Lower lobe of right lung (tissue), 2 donors: ENCODE measurements around the gene PLPPR5. TPM values are rescaled to one million over a fixed set of nuclear protein-coding genes. Genes with fewer than 3 reads are reported as not detected.
A peak's percentile ranks its signal among the peaks of the same experiment; 100 is the strongest.

Source experiments
- ATAC-seq, 2 donors: fragments of 200-7000 bp; cut with Tn5 transposase; one replicate each; pipeline ENCODE4 v1.9.1; 2020 to 2022; ENCODE audit warnings: mild to moderate bottlenecking in 2 of 2, moderate library complexity in 2 of 2
- DNase-seq: peaks from one replicate; pipeline ENCODE4 v3.0.0-alpha.2; 2020
- H3K27ac ChIP-seq: fragments of 200-600 bp; one replicate; pipeline ENCODE4 v1.8.0; 2022
- H3K27me3 ChIP-seq: fragments of 200-600 bp; one replicate; pipeline ENCODE4 v1.8.0; 2022; ENCODE audit warnings: low read depth
- H3K36me3 ChIP-seq: fragments of 200-600 bp; one replicate; pipeline ENCODE4 v1.8.0; 2022; ENCODE audit warnings: mild to moderate bottlenecking
- H3K4me1 ChIP-seq: fragments of 200-600 bp; one replicate; pipeline ENCODE4 v1.8.0; 2022
- H3K4me3 ChIP-seq: fragments of 200-600 bp; one replicate; pipeline ENCODE4 v1.8.0; 2022; ENCODE audit warnings: mild to moderate bottlenecking
- H3K9me3 ChIP-seq: fragments of 200-600 bp; one replicate; pipeline ENCODE4 v1.8.0; 2022
- intact Hi-C: fragments of 100-400 bp; cut with DNase I; formaldehyde crosslinking; loops from one replicate; pipeline ENCODE4 v1.11.0; 2022
- total RNA-seq: library from RNA; stranded (reverse); fragmentation: NEBNext Ultra II Directional; extraction: Animal tissue kit (Norgen Biotek cat#: 25700); gene quantifications from one replicate; pipeline ENCODE4 v1.2.1, GENCODE V29; 2021
- TF ChIP-seq, protein P1 (sequence below): fragments of 200-600 bp; IDR thresholded peaks from one replicate; pipeline ENCODE4 v1.8.0; 2022; ENCODE audit warnings: antibody characterized with exemption, mild to moderate bottlenecking
- donor health status: DM: no; HTN: yes; CAD: no; lungs with severe emphysema.

Gene PLPPR5
- total RNA-seq, 1 donor from 2014 or later: not detected

DNA sequence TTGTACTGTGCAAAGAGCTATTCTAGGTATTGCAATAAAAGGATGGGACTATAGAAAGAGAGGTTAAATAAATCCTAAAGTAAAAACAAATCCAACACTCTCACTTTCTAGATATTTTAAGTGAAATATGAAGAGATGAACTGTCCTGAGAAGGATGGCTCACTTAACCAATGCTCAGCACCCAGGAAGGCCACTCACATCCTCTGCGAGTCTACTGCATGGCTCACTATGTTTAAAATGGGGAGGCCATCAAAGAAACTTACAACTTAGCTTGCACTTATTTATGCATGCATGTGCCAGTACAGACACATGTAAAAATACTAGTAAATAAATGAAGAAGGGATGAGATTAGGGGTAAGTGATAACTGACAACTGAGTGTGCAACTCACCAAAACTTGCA, 37.5 kb downstream of the PLPPR5 start:
- Histone ChIP-seq H3K4me3 (no peak overlapping the region), H3K9me3 (no peaks in the 10 kb centered on the region), H3K36me3 (no peaks in the 10 kb centered on the region), H3K4me1 (no peaks in the 10 kb centered on the region), H3K27me3 (no peaks in the 10 kb centered on the region), H3K27ac (no peak overlapping the region)
- intact Hi-C loops: no loop called here
- ATAC-seq (no peak), DNase-seq (no peak)
- TF ChIP-seq, protein P1, sequence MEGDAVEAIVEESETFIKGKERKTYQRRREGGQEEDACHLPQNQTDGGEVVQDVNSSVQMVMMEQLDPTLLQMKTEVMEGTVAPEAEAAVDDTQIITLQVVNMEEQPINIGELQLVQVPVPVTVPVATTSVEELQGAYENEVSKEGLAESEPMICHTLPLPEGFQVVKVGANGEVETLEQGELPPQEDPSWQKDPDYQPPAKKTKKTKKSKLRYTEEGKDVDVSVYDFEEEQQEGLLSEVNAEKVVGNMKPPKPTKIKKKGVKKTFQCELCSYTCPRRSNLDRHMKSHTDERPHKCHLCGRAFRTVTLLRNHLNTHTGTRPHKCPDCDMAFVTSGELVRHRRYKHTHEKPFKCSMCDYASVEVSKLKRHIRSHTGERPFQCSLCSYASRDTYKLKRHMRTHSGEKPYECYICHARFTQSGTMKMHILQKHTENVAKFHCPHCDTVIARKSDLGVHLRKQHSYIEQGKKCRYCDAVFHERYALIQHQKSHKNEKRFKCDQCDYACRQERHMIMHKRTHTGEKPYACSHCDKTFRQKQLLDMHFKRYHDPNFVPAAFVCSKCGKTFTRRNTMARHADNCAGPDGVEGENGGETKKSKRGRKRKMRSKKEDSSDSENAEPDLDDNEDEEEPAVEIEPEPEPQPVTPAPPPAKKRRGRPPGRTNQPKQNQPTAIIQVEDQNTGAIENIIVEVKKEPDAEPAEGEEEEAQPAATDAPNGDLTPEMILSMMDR: no peak

GRCh38 chr1:98965394-98965793, 39.3 kb downstream of the PLPPR5 start:
- no peaks in the 10 kb centered on the region for H3K36me3 ChIP-seq
- DNase-seq (no peak), ATAC-seq (no peak)
- H3K27me3 ChIP-seq: no peaks in the 10 kb centered on the region
- no peaks in the 10 kb centered on the region for H3K9me3 ChIP-seq
- TF ChIP-seq, protein P1: no peak
- intact Hi-C loops: no loop called here
- H3K27ac ChIP-seq: no peak overlapping the region
- H3K4me3 ChIP-seq: no peak overlapping the region
- no peaks in the 10 kb centered on the region for H3K4me1 ChIP-seq

- Histone ChIP-seq H3K27ac (no peak overlapping the region), H3K4me3 (no peak overlapping the region), H3K9me3 (no peaks in the 10 kb centered on the region), H3K4me1 (no peaks in the 10 kb centered on the region), H3K36me3 (no peaks in the 10 kb centered on the region), H3K27me3 (no peaks in the 10 kb centered on the region)
- TF ChIP-seq, protein P1: no peak
- ATAC-seq (no peak), DNase-seq (no peak)
- intact Hi-C loops: no loop called here
Measured at GRCh38 chr1:98964198-98964597, 40.5 kb downstream of the PLPPR5 start.

GRCh38 chr1:98963064-98963758, 41.5 kb downstream of the PLPPR5 start:
- intact Hi-C loops: no loop called here
- TF ChIP-seq, protein P1: no peak

DNA sequence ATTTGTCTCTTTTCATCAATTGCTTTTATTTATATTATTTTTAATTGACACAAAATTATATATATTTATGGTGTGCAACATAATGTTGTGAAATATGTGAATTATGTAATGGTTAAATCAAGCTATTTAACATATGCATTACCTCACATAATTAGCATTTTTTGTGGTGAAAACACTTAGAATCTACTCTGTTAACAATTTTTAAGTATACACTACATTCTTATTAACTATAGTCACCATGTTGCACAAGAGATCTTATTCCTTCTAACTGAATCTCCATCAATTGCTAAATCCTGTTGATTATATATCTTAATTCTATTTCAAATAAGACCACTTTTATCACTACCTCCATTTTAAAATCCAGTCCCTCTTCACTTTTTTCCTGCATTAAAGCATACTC, 42.5 kb downstream of the PLPPR5 start:
- Histone ChIP-seq H3K36me3 (no peaks in the 10 kb centered on the region), H3K27ac (no peak overlapping the region), H3K4me1 (no peaks in the 10 kb centered on the region), H3K4me3 (no peak overlapping the region), H3K9me3 (no peaks in the 10 kb centered on the region), H3K27me3 (no peaks in the 10 kb centered on the region)
- TF ChIP-seq, protein P1: no peak
- no peak for ATAC-seq
- no peak for DNase-seq
- intact Hi-C loops: no loop called here

More at GRCh38 chr1:98963064-98963758, 41.5 kb downstream of the PLPPR5 start:
- Histone ChIP-seq H3K9me3 (no peaks in the 10 kb centered on the region), H3K4me1 (no peaks in the 10 kb centered on the region), H3K36me3 (no peaks in the 10 kb centered on the region), H3K4me3 (no peak overlapping the region), H3K27me3 (no peaks in the 10 kb centered on the region), H3K27ac (no peak overlapping the region)
- ATAC-seq (peak; percentile 19 to 41), DNase-seq (no peak)
